Measurements from ENCODE around the gene CBX5. TPM values are rescaled to one million over a fixed set of nuclear protein-coding genes. Genes with fewer than 3 reads are reported as not detected.

CBX5 gene
- polyA plus RNA-seq, 1 experiment: 14.3 TPM

DNA sequence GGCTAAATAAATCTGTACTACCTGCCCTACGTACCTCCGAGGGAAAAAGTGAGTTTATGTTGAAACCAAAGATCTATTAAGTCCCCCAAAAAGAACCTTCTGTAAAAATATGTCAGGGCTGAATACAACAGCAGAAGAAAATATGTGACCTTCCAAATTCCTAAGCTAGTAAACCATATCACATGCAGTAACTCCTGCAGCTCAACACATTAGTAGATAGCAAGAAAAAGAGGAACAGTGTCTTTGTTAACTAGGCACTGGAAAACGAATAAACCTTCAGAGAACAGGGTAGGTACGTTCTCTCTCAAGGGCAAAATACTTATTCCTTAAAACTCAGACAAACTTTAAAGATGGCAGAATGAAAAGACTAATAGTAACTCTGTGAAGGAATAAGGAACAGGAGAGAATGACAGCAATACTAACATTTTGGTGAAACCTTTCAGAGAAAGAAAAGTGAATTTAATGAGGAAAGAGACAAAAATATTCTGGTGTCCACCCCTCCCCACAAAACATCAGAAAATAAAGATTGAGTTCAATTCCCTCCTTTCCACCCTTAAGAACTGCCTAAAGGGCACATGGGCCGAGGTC, 18.0 kb downstream of the CBX5 start:
- TF ChIP-seq, protein P1, sequence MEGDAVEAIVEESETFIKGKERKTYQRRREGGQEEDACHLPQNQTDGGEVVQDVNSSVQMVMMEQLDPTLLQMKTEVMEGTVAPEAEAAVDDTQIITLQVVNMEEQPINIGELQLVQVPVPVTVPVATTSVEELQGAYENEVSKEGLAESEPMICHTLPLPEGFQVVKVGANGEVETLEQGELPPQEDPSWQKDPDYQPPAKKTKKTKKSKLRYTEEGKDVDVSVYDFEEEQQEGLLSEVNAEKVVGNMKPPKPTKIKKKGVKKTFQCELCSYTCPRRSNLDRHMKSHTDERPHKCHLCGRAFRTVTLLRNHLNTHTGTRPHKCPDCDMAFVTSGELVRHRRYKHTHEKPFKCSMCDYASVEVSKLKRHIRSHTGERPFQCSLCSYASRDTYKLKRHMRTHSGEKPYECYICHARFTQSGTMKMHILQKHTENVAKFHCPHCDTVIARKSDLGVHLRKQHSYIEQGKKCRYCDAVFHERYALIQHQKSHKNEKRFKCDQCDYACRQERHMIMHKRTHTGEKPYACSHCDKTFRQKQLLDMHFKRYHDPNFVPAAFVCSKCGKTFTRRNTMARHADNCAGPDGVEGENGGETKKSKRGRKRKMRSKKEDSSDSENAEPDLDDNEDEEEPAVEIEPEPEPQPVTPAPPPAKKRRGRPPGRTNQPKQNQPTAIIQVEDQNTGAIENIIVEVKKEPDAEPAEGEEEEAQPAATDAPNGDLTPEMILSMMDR (IDR thresholded peaks at IDR 0.05; ENCODE audit: insufficient read depth, low read depth, low read length): no peak
- Histone ChIP-seq H3K4me3 (ENCODE audit: low read depth, low read length) (no peak overlapping the region), H3K36me3 (ENCODE audit: control insufficient read depth, insufficient read depth, low read length) (no peaks in the 10 kb centered on the region), H3K27me3 (ENCODE audit: control insufficient read depth, insufficient read depth, low read length) (no peaks in the 10 kb centered on the region)
- no peak for DNase-seq (ENCODE audit: low read depth)
- CTCF ChIA-PET: interaction anchor here (1.0 to 1.3 kb wide), 3 partner anchors 24 to 117 kb away, joined by 4 read pairs; no protein-coding TSS in a partner anchor
- POLR2A ChIA-PET: interaction anchor here (0.5 to 1.2 kb wide), 3 partner anchors 10 to 63 kb away, joined by 3 to 8 read pairs (median 3); partner anchors contain the start of gene COPZ1

DNA sequence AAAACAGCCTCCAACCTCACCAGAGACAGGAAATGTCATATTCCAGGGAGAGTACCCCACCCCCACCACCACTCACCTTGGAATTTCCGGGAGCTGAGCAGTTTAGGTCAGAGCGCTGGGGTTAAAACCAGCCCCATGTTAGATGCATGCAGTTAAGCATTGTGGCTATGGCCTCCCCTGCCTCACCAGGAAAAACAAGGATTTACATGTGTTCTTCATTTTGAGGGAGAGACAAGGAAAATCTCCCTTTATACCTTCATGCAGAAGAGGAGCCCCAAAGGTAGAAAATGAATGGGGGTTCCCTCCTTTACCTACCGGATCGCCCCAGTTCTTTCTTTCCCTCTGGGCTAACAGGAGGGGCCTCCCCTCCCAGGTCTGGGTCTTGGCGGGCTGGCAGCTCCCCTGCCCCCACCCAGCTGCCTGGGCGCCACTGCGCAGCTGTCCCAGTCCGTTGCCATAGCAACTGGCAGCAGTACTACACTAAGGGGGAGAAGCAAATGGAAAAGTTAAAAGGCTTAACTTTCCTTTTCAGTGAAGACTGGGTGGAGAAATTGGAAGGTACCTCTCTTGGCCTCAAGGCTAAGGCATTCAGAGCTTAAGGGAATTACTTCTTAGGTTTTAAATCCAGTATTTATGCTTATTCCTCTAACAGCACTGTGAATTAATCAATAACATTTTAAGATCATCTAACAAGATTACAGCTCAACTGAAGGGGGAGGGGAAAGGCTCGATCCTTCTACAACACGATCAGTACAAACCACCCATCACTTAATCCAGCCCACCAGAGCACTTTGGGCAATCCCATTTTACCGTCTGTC, 20.5 kb downstream of the CBX5 start:
- ChIA-PET POLR2A (interaction anchor here (0.8 to 1.0 kb wide), 4 partner anchors 14 to 30 kb away, joined by 3 to 9 read pairs (median 4); partner anchors contain the start of gene HNRNPA1), CTCF (interaction anchor here (0.6 to 2.2 kb wide), 13 partner anchors 10 to 140 kb away, joined by 3 to 8 read pairs (median 4); partner anchors contain the start of gene COPZ1)
- TF ChIP-seq, protein P1 (IDR thresholded peaks at IDR 0.05; ENCODE audit: insufficient read depth, low read depth, low read length): no peak

DNA sequence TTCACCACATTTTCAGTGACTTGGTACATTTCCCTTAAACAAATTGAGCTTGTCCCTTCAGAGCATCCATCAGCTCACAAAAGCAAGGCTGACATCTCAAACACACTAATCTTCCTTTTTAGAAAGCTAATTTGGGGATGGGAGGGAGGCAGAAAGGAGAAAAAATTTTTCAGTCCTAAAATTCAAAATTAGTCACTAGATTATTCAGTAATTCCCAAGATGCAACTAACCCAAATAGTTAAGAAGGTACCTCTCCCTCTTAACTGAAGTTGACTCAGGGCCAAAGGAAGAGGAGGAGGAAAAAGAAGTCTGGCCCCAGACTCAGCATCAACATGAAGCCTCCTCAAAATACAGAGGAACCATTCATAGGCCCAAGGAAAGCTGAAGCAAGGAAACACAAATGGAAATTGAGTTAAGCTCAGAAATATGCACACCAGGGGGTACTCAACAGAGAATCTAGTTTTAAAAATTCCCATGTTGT, 21.7 kb downstream of the CBX5 start:
- H3K27me3 ChIP-seq (ENCODE audit: control insufficient read depth, insufficient read depth, low read length): no peaks in the 10 kb centered on the region
- DNase-seq (ENCODE audit: low read depth): no peak
- H3K36me3 ChIP-seq (ENCODE audit: control insufficient read depth, insufficient read depth, low read length): 0 out of 2 replicates have a peak, but pooled peaks cover 1% of the 10 kb centered on the region
- no peak overlapping the region for H3K4me3 ChIP-seq (ENCODE audit: low read depth, low read length)
- TF ChIP-seq, protein P1 (IDR thresholded peaks at IDR 0.05; ENCODE audit: insufficient read depth, low read depth, low read length): no peak
- ChIA-PET CTCF (interaction anchor here (0.5 to 2.2 kb wide), 7 partner anchors 11 to 488 kb away, joined by 3 to 8 read pairs (median 4); partner anchors contain the start of gene COPZ1), POLR2A (interaction anchor here (0.9 kb wide), 1 partner anchor 29 kb away, joined by 6 read pairs; no protein-coding TSS in a partner anchor)

More for the DNA sequence above, 20.5 kb downstream of the CBX5 start:
- Histone ChIP-seq H3K36me3 (ENCODE audit: control insufficient read depth, insufficient read depth, low read length) (0 out of 2 replicates have a peak, but pooled peaks cover 1% of the 10 kb centered on the region), H3K4me3 (ENCODE audit: low read depth, low read length) (peak overlapping the region; percentile 20), H3K27me3 (ENCODE audit: control insufficient read depth, insufficient read depth, low read length) (no peaks in the 10 kb centered on the region)
- DNase-seq (ENCODE audit: low read depth): no peak

DNA sequence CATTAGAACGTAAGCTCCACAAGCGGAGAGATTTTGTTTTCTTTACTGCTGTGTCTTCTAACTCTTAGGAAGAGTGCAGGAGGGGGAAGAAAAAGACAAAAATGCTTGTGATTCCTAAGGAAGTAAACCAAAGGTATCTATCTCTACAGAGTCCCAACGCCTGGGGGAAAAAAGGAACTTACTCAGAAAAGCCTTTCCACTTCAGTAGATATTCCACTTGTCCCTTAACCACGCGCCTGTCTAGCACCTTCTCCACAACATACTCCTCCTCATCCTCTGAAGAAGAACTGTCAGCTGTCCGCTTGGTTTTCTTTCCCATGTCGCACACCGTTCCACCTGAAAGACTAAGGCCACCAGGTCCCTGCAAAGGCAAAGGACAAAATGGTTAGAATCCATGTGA, 22.6 kb downstream of the CBX5 start:
- Histone ChIP-seq H3K36me3 (ENCODE audit: control insufficient read depth, insufficient read depth, low read length) (0 out of 2 replicates have a peak, but pooled peaks cover 1% of the 10 kb centered on the region), H3K27me3 (ENCODE audit: control insufficient read depth, insufficient read depth, low read length) (no peaks in the 10 kb centered on the region), H3K4me3 (ENCODE audit: low read depth, low read length) (no peak overlapping the region)
- ChIA-PET POLR2A (no interaction called here), CTCF (no interaction called here)
- DNase-seq (ENCODE audit: low read depth): no peak
- TF ChIP-seq, protein P1 (IDR thresholded peaks at IDR 0.05; ENCODE audit: insufficient read depth, low read depth, low read length): no peak

All from BJ (cell line).